Activated CD4-positive, alpha-beta T cell treated with anti-CD3 and anti-CD28 coated beads, Interleukin-2, Interleukin-6, amounts not matched to agents 100 ng/mL and 50 ng/mL, durations not matched to agents 16 hours and 8 hours (primary cell): Measurements from ENCODE around the gene MAPK10.
"Not testable (repeated sequence)": the region's sequence is repeated elsewhere in the genome, so short reads cannot be mapped to it uniquely, and the experiment has no call there.

Experiments used
- DNase-seq: peaks from one replicate; pipeline ENCODE4 v3.0.0-alpha.2; 2020

Gene MAPK10

GRCh38 chr4:86338521-86338920 lies 21.3 kb downstream of the MAPK10 start:
- DNase-seq, result no peak

GRCh38 chr4:86334020-86334750 lies 25.7 kb downstream of the MAPK10 start:
- no peak for DNase-seq

GRCh38 chr4:86333236-86333635 lies 26.6 kb downstream of the MAPK10 start:
- no peak for DNase-seq

- no peak for DNase-seq
Measured at GRCh38 chr4:86330961-86331742, 28.7 kb downstream of the MAPK10 start.

GRCh38 chr4:86330411-86330810 lies 29.4 kb downstream of the MAPK10 start:
- not testable (repeated sequence) for DNase-seq

- no peak for DNase-seq
Measured at GRCh38 chr4:86329431-86329830, 30.4 kb downstream of the MAPK10 start.

GRCh38 chr4:86326400-86326799 lies 33.5 kb downstream of the MAPK10 start:
- no peak for DNase-seq

- no peak for DNase-seq
Measured at GRCh38 chr4:86319390-86319789, 40.5 kb downstream of the MAPK10 start.

- no peak for DNase-seq
Measured at GRCh38 chr4:86315579-86315978, 44.3 kb downstream of the MAPK10 start.

- DNase-seq, result no peak
Measured at GRCh38 chr4:86313656-86314055, 46.2 kb downstream of the MAPK10 start.

- DNase-seq, result no peak
Measured at GRCh38 chr4:86307432-86307831, 52.4 kb downstream of the MAPK10 start.

- DNase-seq, result no peak
Measured at GRCh38 chr4:86306816-86307215, 53.0 kb downstream of the MAPK10 start.

- DNase-seq, result no peak
Measured at GRCh38 chr4:86302830-86303229, 57.0 kb downstream of the MAPK10 start.

GRCh38 chr4:86302251-86302650 lies 57.6 kb downstream of the MAPK10 start:
- no peak for DNase-seq

GRCh38 chr4:86300516-86300915 lies 59.3 kb downstream of the MAPK10 start:
- DNase-seq, result no peak

- no peak for DNase-seq
Measured at GRCh38 chr4:86296865-86297264, 63.0 kb downstream of the MAPK10 start.

- DNase-seq, result no peak
Measured at GRCh38 chr4:86294883-86295282, 65.0 kb downstream of the MAPK10 start.

- DNase-seq, result no peak
Measured at GRCh38 chr4:86291180-86291579, 68.7 kb downstream of the MAPK10 start.

- no peak for DNase-seq
Measured at GRCh38 chr4:86286726-86287125, 73.1 kb downstream of the MAPK10 start.

- no peak for DNase-seq
Measured at GRCh38 chr4:86283371-86283770, 76.5 kb downstream of the MAPK10 start.

GRCh38 chr4:86280246-86280645 lies 79.6 kb downstream of the MAPK10 start:
- no peak for DNase-seq

GRCh38 chr4:86279293-86279960 lies 80.4 kb downstream of the MAPK10 start:
- DNase-seq, result no peak

GRCh38 chr4:86278126-86278525 lies 81.7 kb downstream of the MAPK10 start:
- no peak for DNase-seq

GRCh38 chr4:86274642-86275041 lies 85.2 kb downstream of the MAPK10 start:
- DNase-seq, result no peak
